Heart left ventricle (tissue), 13 donors: ENCODE results near the gene ZNF534.

Experiments used
- POLR2A ChIP-seq, 2 donors: fragments of 450-650 bp; IDR thresholded peaks; one replicate each; pipeline ENCODE4 v1.6.1; 2017; ENCODE audit warnings: antibody characterized with exemption in 2 of 2, mild to moderate bottlenecking in 2 of 2, moderate library complexity in 2 of 2
- TF ChIP-seq, protein P1 (sequence below), 12 donors: fragments of 200-600 bp; sonication (generic) in 4 of 12; IDR thresholded peaks; one replicate each; pipeline versions ENCODE4 v1.5.0 to v1.8.0; 2018 to 2022; ENCODE audit warnings: antibody characterized with exemption in 12 of 12, mild to moderate bottlenecking in 5 of 12
- donor health status: ischemic (EF 13 %, LVEDD 7.1; RV severe dilation, severe dysfunction).
- donor health status: DM: no; HTN: yes; CAD: no.
- donor health status: DM: no; HTN: no; CAD: no.
- donor health status: ischemic (EF 25% LVEDD 6.9; RV normal size, moderate dysfunction).
- donor health status: ischemic (EF 25% LVEDD 5.7; RV mildly dilated, moderate dysfunction).
- donor health status: ischemic (EF 35%, LVEDD 5.7; RV mildly dilated, moderate dysfunction).
- donor health status: nonischemic (EF 11% LVEDD 7.7; RV severe dilation, severe dysfunction).
- donor health status: DM: yes; HTN: yes; CAD: no.
- donor health status: PGD.
- donor health status: ischemic (EF 29% LVEDD 5.4; RV normal size, mild dysfunction).
- donor health status: nonischemic (EF 23%, LVEDD 6.1; RV moderate dilation, normal function).

DNA sequence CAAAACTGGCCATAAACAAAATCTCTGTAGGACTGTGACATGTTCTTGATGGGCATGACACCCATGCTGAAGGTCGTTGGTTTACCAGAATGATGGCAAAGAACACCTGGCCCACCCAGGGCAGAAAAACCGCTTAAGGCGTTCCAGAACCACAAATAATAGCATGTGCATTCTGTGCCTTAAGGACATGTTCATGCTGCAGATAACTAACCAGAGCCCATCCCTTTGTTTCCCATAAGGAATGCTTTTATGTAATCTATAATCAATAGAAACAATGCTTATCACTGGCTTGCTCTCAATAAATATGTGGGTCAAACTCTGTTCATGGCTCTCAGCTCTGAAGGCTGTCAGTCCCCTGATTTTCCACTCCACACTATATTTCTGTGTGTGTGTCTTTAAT, 13.2 kb downstream of the ZNF534 start:
- no peak for TF ChIP-seq POLR2A (IDR thresholded peaks at IDR 0.05)
- TF ChIP-seq, protein P1, sequence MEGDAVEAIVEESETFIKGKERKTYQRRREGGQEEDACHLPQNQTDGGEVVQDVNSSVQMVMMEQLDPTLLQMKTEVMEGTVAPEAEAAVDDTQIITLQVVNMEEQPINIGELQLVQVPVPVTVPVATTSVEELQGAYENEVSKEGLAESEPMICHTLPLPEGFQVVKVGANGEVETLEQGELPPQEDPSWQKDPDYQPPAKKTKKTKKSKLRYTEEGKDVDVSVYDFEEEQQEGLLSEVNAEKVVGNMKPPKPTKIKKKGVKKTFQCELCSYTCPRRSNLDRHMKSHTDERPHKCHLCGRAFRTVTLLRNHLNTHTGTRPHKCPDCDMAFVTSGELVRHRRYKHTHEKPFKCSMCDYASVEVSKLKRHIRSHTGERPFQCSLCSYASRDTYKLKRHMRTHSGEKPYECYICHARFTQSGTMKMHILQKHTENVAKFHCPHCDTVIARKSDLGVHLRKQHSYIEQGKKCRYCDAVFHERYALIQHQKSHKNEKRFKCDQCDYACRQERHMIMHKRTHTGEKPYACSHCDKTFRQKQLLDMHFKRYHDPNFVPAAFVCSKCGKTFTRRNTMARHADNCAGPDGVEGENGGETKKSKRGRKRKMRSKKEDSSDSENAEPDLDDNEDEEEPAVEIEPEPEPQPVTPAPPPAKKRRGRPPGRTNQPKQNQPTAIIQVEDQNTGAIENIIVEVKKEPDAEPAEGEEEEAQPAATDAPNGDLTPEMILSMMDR (IDR thresholded peaks at IDR 0.05), result no peak
